ENCODE measurements around the gene CHRDL2.

CHRDL2 gene

GRCh38 chr11:74684661-74685060, 46.6 kb downstream of the CHRDL2 start:
- no peak for DNase-seq

GRCh38 chr11:74683941-74684481, 47.2 kb downstream of the CHRDL2 start:
- peak; percentile 20 for DNase-seq

- DNase-seq = peak; percentile 24
Measured at GRCh38 chr11:74683279-74683871, 47.9 kb downstream of the CHRDL2 start.

GRCh38 chr11:74682731-74683278, 48.4 kb downstream of the CHRDL2 start:
- no peak for DNase-seq

- no peak for DNase-seq
Measured at GRCh38 chr11:74681686-74682651, 49.3 kb downstream of the CHRDL2 start.

- no peak for DNase-seq
Measured at GRCh38 chr11:74680703-74681531, 50.3 kb downstream of the CHRDL2 start.

- no peak for DNase-seq
Measured at GRCh38 chr11:74680035-74680671, 51.1 kb downstream of the CHRDL2 start.

- no peak for DNase-seq
Measured at GRCh38 chr11:74679513-74679865, 51.7 kb downstream of the CHRDL2 start.

GRCh38 chr11:74678591-74679512, 52.4 kb downstream of the CHRDL2 start:
- DNase-seq = no peak

- DNase-seq = no peak
Measured at GRCh38 chr11:74678041-74678440, 53.2 kb downstream of the CHRDL2 start.

- no peak for DNase-seq
Measured at GRCh38 chr11:74677131-74677530, 54.1 kb downstream of the CHRDL2 start.

GRCh38 chr11:74676596-74676995, 54.6 kb downstream of the CHRDL2 start:
- DNase-seq = no peak

GRCh38 chr11:74675761-74676160, 55.5 kb downstream of the CHRDL2 start:
- no peak for DNase-seq

GRCh38 chr11:74673693-74674360, 57.4 kb downstream of the CHRDL2 start:
- DNase-seq = no peak

GRCh38 chr11:74672956-74673692, 58.1 kb downstream of the CHRDL2 start:
- peak; percentile 97 for DNase-seq

- no peak for DNase-seq
Measured at GRCh38 chr11:74672332-74672955, 58.8 kb downstream of the CHRDL2 start.

- peak; percentile 82 for DNase-seq
Measured at GRCh38 chr11:74671520-74672196, 59.6 kb downstream of the CHRDL2 start.

- no peak for DNase-seq
Measured at GRCh38 chr11:74670171-74670570, 61.1 kb downstream of the CHRDL2 start.
